SW480 (cell line): ENCODE measurements around the gene C10orf62.
A peak's percentile ranks its signal among the peaks of the same experiment; 100 is the strongest.
"Not testable (repeated sequence)": the region's sequence is repeated elsewhere in the genome, so short reads cannot be mapped to it uniquely, and the experiment has no call there.

Experiments
- DNase-seq: peaks from one replicate; pipeline ENCODE4 v3.0.0-alpha.2; 2016; ENCODE audit warnings: low spot score

The C10orf62 gene, protein sequence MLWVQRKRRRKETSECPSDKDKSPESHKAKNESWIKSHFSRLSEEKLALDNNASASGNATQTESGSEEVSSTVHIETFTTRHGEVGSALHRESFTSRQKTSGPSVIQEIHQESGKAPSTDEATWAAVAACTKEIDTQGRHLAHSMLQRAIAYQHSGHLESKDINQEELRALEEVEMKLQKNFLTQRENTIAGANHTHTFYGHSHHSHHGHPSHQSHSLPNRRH

DNA sequence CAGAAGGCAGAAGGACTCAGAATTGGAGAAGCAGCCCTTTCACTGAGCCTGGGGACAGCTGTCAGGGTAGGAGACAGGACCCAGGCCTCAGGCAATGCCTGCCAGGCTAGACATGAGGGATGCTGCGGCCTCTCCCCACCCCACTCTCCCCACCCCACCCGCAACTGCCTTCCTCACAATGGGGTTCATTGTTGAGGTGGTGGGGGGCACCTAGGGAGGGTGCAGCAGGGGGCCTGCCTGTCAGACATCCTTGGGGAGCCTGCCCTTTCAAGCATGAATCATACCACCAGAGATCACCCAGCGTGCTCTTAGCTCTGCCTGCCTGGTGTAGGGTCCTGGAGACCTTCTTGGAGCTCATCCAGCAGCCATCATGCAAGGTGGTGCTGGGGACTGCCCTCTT lies at the start of gene C10orf62:
C10orf62 (plus strand) TSS at position 243 of the 400 bp plus-strand sequence. CDS start 177 bp downstream, outside the sequence.
- DNase-seq = no peak

DNA sequence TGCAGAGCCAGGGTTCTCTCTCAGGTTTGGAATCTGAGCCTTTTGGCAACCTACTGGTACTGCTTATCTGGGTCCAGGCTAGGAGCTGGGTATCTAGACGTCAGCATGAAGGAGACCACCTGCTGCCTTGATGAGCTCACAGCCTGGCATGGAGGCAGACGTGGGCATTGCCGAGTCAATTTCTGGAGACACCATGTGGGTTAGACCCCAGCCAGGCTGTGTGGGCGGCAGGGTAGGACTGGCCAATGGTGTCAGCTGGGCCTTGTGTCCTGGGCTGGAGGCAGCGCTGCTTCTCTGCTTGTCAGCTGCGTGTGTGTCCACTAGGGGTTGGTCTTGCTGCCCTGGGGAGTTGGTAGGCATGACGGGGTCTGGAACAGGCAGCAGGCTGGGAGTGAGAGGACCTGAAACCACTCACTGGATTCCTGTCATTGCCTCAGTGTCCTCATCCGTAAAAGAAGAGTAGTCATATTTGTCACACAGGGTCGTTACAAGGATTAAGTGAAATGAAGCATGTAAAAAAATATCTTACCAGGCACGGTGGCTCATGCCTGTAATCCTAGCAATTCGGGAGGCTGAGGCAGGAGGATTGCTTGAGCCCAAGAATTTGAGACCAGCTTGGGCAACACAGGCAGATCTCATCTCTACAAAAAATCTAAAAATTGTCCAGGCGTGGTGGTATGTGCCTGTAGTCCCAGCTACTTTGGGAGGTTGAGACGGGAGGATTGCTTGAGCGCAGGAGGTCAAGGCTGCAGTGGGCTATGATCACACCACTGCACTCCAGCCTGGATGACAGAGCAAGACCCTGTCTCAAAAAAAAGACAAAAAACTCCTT lies 48.6 kb upstream of the C10orf62 start:
- no peak for DNase-seq

DNA sequence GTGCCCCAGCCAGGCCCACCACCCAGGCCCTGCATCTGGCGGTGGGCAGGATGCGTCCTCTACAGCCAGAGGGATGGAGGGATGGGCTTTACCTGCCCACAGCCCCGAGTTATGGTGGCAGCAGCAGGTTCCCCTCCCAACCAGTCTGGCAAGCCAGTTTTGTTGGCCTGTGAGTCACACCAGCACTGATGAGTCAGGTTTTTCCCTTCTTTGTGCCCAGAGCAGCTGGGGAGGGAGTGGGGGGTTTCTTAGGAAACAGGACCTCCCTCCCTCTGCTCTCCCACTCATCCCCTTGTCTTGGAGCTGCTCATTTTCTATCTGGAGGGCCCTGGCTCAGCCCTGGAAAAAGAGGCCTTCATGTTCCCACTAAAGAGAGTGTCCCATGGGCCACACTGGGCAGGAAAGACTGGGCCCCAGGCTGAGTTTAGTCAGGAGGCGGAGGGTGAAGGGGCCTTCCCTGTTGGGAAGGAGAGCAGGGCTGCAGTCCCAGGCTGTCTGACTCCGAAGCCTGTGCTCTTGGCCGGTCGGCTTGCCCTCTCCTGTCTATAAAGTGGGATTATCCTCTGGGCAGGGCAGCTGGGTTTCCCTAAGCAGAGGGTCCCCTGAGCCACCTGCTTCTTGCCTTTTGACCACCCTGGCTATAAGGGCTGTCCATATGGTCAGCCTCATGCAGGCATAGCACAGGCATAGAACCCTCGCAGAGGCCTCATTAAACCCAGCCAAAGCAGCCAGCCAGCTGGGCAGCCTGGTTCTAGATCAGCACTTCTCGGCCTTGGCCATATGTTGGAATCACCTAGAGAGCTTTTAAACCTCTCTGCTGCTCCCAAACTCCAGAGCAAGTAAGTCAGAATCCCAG lies 47.1 kb upstream of the C10orf62 start:
- DNase-seq = peak; percentile 84

DNA sequence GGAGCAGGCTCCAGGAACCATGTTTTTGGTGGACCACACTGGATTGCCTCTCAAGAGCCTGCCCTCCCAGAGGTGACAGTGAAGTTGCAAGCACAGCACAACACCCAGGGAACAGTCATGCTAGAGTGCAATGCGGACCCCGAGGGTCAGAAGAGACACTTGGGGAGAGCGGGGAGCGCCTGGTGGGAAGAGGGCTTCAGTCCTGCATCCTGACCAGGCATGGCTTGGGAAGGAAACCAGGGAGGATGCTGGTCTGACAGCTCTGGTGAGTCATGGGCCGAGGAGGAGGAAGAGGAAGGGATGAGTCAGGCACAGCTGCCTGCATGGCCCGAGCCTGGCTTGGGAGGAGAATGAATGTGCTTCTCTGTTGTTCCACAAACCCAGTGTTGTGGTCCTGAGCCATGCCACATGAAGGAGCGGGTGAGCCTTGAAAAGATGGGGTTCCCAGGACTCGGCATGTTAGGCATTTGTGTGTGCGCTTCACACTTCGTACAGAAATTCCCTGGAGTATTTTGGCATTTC lies 46.4 kb upstream of the C10orf62 start:
- peak; percentile 97 for DNase-seq

DNA sequence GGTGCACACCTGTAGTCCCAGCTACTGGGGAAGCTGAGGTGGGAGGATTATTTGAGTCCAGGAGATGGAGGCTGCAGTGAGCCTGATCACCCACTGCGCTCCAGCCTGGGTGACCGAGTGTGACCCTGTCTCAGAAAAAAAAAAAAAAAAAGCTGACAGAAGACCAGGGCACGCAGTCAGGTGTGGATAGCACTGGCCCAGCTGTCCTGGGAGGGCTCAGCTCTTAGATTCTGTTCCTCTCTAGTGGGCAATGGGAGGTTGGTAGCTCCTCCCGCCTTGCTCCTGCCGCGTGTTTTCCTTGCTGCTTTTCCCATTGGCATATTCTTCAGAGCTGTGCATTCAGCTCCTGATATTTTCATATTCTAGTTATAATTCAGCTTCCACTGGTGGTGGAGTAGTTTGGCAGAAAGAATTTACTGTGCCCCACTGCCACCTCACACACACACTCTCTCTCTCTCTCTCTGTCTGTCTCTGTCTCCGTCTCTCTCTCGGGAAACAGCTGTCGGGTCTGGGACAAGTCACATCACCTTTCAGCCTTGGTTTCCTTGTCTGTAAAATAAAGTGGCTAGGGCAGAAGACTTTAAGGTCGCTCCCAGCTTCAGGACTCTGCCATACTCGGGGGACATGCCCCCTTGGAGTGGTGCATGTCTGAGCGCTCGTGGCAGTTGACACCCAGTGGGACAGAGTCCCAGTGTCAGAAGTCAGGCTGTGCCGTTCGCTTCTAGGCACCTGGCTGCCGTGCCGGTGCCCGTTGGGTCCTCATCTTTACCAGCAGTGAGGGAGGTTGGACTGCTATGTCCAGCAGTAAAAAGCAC lies 42.9 kb upstream of the C10orf62 start:
- DNase-seq = no peak

DNA sequence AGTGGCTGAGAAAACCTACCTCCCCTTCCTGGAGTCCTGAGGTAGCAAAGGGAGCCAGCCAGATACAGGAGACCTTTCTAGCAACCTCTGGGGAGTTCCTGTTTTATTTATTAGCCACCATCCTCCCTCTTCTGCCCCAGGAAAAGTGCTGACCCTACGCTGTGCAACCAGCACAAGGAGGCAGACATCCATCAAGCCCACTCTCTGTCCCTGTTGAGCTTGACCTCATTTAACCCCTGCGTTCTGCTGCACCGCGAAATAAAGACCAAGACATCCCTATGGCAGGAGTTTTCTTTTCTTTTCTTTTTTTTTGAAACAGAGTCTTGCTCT lies 42.3 kb upstream of the C10orf62 start:
- no peak for DNase-seq

DNA sequence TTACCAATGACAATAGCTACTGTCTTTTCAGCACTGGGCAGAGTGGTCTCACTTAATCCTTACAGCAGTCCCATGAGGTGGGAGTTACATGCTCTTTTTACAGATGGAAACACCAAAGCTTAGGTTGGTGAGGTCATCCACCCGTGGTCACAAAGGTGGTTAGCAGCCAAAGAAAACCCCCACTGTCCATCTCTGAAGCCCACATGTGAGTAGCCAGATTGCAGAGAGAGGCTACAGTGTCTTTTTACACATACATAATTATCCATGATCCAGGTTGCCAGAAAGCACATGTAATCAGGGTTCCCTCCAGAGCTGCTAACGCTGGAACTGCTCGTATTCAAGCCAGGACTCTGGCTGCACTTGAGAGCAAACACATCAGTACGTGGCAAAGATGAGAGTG lies 41.6 kb upstream of the C10orf62 start:
- no peak for DNase-seq

DNA sequence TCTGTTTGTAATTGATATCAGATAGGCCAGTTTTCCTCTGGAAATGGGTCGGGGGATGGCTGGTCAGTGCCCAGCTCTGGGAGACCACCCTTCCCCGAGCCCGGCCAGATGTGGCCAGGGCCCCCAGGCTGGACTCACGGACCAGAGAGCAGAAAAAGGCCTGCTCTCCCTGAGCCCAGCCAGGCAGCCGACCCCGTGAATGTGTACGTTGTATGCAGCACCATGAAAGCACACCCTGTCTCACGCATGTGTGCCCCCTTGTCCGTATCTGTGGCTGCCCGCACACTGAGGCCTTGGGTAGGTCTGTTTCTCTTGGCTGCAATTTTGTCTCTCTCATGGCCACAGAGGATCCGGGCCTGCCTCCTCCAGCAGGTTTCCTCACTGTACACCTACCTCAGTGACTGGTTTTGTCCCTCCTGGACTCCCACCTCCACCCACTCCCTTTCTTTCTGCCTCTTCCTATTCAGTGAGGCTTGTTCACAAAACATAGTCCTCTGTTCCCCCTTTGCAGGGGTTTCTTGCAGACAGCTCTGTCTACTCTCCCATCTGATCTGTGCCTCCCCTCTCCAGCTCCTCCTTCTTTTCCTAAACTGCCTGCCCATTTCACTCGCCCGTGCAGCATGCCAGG lies 40.6 kb upstream of the C10orf62 start:
- no peak for DNase-seq

DNA sequence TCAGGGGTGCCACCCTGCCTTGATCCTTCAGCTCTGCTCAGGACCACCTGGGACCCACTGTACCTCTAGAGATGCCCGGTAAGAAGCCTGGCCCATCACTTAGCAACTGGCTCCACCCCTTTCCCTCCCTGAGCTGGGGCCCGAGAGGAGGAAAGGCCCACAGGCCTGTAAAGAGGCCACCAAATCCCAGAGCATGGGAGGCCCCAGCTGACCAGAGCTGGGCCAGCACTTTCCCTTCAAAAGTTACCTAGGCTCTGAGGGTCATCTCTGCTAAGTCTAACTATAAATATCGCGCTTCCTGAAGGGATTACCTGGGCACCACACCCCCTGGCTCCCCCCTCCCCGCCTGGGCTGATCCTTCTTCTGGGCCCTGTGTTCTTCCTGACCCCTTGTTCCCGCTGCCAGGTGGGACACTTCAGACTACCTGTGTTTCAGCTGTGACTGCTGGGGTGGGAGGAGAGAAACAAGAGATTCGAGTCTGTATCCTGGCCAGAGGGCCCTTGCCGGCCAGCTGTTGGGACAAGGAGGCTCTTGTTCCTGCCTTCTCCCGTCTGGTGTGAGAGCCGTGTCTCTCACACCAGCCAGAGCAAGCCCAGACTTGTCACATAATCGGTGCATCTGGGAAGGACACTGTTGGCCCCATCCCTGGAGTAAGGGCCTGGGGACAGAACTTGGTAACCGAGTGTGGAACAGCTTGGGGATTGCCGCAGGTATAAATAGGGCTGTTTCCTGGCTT lies 39.8 kb upstream of the C10orf62 start:
- peak; percentile 60 for DNase-seq

DNA sequence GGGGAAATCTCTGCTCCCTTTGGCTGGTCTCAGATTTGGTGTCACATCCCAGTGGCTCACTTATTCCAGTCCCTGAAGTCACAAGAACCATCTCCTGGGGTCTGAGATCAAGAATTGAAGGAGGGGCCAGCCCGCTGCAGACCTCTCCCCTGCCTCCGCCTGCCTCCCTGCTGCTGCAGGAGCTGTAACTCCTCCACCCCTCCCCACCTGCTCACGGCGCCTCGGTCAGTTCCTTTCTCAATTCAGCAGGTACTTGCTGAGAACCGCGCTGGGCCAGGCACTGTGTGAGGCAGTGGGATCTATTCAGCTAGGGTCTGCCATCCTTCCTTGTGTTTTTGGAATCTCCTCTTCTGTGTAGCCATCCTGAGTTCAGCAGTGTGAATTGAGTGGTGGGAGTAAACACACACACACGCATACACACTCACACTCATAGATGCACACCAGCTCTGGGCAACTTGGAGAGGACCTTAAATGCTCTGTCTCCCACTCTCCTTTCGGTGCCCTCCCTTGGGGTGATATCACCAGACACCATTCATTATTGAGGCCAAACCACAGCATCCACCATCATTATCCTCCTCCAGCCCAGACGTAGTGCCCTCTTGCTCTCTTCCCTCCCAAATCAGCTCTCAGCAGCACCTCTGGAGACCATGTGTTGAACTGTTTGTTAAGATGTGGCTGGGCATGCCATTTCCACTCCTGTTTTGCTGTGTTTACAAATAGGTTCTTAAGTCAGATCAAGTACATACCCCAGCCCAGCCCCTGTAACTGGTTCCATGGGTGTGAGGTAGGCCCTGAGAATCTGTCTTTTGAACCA lies 39.0 kb upstream of the C10orf62 start:
- DNase-seq = no peak

DNA sequence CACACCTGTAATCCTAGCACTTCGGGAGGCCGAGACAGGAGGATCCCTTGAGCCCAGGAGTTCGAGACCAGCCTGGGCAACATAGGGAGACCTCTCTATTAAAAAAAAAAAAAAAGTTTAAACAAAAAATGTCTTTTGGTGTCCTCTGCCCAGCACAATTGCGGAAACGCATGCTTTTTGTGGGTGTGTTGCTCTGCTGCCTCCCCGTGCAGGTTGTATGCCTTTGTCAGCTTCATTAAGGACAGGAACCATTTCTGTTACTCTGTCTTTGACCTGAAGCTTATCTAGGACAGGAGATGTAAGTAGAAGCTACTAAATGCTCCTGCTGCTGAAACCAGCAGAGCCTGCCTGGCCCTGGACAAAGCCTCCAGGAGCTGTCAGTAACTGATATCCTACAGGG lies 38.2 kb upstream of the C10orf62 start:
- no peak for DNase-seq

DNA sequence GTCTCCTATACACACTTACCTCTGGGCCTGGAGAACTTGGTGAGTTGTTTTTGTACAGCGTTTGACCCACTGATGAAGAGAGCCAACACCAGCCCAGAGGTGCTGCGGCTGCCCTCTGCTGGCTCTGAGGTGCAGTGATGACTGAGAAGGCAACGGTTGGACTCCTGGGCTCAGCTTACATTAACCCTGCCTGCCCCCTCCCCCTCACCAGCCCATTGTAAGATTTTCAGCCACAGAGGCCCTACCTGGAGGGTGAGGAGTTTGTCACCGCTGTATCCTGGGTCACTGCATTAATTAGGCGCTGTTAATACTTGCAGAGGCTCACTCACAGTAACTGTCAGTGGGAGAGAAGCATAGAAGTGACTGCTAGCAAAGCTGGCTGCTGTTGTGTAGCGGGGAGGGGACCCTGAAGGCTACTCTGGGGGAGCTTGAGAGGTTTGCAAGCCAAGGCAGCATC lies 35.9 kb upstream of the C10orf62 start:
- peak; percentile 57 for DNase-seq

DNA sequence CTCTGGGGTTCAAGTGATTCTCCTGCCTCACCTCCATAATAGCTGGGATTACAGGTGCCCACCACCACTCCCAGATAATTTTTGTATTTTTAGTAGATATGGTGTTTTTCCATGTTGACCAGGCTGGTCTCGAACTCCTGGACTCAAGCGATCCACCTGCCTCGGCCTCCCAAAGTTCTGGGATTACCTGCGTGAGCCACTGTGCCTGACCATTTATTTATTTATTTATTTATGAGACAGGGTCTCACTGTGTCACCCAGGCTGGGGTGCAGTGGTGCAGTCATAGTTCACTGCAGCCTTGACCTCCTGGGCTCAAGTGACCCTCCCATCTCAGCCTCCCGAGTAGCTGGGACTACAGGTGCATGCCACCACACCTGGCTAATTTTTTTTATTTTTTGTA lies 35.2 kb upstream of the C10orf62 start:
- not testable (repeated sequence) for DNase-seq

DNA sequence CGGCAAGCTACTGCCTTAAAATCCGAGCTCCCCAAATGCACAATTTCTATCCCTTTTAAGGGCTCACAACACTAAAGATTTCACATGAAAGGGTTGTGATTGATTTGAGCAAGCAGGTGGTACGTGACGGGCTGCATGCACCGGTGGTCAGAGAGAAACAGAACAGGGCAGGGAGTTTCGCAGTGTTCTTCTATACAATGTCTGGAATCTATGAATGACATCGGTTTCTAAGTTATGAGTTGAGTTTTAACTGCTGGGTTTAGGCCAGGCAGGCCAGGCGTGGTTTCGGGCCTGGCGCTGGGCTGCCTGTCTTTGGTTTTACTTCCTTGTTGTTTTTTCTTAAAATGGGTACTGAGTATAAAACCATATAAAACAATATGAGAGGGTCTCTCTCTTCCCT lies 34.0 kb upstream of the C10orf62 start:
- not testable (repeated sequence) for DNase-seq

DNA sequence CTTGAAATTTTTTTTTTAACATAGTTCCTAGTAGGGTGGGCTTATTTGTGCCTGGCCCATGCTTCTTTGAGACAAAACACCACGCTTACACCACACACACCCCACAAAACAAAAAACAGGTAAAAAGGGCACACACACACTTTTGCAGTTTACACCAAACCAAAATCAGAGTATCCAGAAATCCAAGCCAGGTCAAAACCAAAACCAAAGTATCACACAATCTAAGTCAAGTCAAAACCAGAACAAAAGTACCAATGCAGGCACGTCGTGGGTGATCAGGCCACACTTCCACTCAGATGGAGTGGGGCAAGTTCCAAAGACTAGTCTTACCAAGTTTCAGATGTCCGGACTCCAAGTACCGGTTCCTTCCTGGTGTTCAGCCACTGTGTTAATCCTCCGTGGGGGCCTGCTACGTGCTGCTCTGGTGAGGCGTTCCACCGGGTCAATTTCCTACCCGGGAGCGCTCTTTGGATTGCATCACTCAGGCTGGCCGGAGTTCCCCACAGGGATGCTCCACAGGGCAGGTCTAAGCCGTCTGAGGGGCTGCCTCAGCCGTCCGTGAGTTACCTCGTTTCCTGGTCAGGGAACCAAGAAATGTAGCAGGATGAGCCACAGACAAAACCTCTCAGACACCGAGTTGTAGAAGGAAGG lies 28.7 kb upstream of the C10orf62 start:
- not testable (repeated sequence) for DNase-seq

DNA sequence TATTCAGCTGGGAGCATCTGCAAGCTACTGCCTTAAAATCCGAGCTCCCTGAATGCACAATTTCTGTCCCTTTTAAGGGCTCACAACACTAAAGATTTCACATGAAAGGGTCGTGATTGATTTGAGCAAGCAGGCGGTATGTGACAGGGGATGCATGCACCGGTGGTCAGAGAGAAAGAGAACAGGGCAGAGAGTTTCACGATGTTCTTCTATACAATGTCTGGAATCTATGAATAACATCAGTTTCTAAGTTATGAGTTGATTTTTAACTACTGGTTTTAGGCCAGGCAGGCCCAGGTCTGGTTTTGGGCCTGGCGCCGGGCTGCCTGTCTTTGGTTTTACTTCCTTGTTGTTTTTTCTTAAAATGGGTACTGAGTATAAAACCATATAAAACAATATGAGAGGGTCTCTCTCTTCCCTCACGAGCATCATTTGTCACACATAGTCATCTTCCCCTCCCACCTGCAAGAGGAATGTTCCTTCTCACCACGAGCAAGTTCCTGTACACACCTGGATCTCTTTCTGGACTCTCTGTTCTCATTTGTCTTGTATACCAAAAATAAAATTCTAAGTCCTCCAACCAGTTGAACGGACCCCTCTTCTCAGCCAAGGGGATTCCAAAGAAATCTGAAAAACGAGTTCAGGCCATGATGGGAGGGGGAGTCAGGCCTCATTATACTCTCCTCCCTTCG lies 28.0 kb upstream of the C10orf62 start:
- not testable (repeated sequence) for DNase-seq

DNA sequence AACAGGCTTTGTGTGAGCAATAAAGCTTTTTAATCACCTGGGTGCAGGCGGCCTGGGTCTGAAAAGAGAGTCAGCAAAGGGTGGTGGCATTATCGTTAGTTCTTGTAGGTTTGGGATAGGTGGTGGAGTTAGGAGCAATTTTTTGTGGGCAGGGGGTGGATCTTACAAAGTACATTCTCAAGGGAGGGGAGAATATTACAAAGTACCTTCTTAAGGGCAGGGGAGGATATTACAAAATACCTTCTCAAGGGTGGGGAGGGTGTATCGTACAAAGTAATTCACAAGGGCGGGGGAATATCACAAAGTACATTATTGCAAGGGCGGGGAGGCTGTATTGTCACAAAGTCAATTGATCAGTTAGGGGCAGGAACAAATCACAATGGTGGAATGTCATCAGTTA lies 27.2 kb upstream of the C10orf62 start:
- not testable (repeated sequence) for DNase-seq

DNA sequence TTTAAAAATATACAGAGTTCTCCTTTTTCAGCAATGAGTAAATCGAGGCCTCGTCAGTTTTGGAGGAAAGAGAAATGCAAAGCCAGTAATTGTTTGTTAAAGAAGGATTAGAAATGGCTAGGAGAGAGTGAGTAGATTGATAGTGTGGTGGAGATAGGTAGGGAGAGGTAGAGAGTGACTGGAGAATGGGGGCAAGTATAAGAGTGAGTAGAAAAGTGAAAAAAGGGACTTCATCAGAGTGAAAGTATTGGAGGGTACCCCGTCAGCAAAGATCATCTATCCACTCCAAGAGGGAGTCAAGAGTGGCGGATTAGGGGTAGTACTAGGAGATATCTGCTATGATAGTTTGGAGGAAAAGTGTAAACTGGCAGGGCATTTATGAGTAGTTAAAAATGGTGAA lies 26.2 kb upstream of the C10orf62 start:
- no peak for DNase-seq
